HEK293 (cell line): ENCODE measurements around the gene NRL.

ENCODE experiments used
- CTCF ChIA-PET: fragments of 350-600 bp; formaldehyde crosslinking; extraction: SDS; loops from one replicate; lab custom pipeline; 2021; ENCODE audit warnings: antibody characterized with exemption; lab: Yijun Ruan, JAX
- POLR2A ChIA-PET: fragments of 300-600 bp; formaldehyde crosslinking; extraction: SDS; loops from one replicate; lab custom pipeline; 2020; ENCODE audit warnings: antibody characterized with exemption, inconsistent platforms; lab: Yijun Ruan, JAX
- H3K27ac ChIP-seq: fragments of 200-500 bp; sonication (Bioruptor generic); 2 replicates; pipeline ENCODE4 v1.5.1; 2014; ENCODE audit warnings: low read depth, low read length, control low read depth, inconsistent platforms; ENCODE audit errors: extremely low read depth
- H3K36me3 ChIP-seq, 2 experiments: fragments of 200-500 bp in 1 of 2; sonication (Bioruptor generic) in 1 of 2; 1 replicate in 1 of 2; 2 replicates in 1 of 2; pipeline ENCODE4 v1.5.1; 2014 to 2017; ENCODE audit warnings: inconsistent platforms in 2 of 2, low read length in 2 of 2; ENCODE audit not compliant: control insufficient read depth in 2 of 2, insufficient read depth in 1 of 2
- H3K4me1 ChIP-seq: fragments of 200-500 bp; sonication (Bioruptor generic); 2 replicates; pipeline ENCODE4 v1.5.1; 2014; ENCODE audit warnings: mild to moderate bottlenecking, low read length, inconsistent platforms; ENCODE audit not compliant: control insufficient read depth, insufficient read depth
- H3K4me3 ChIP-seq: 2 replicates; pipeline ENCODE4 v1.5.1; 2011; ENCODE audit warnings: low read depth, mild to moderate bottlenecking, control low read depth, low read length, moderate library complexity
- H3K9me3 ChIP-seq: fragments of 200-500 bp; sonication (Bioruptor generic); 2 replicates; pipeline ENCODE4 v1.5.1; 2014; ENCODE audit warnings: low read depth, low read length, inconsistent platforms; ENCODE audit not compliant: control insufficient read depth, insufficient read depth
- GLIS1 ChIP-seq: fragments of 450-650 bp; formaldehyde crosslinking; IDR thresholded peaks from 2 replicates; pipeline ENCODE4 v1.5.1; 2016; ENCODE audit warnings: missing biosample characterization, missing genetic modification characterization
- KLF10 ChIP-seq: fragments of 450-650 bp; IDR thresholded peaks from 2 replicates; pipeline ENCODE4 v1.5.1; 2018; ENCODE audit warnings: missing biosample characterization, mild to moderate bottlenecking, missing genetic modification characterization
- KLF16 ChIP-seq: fragments of 450-650 bp; formaldehyde crosslinking; IDR thresholded peaks from 2 replicates; pipeline ENCODE4 v1.5.1; 2017; ENCODE audit warnings: missing biosample characterization, missing genetic modification characterization
- KLF7 ChIP-seq: fragments of 450-650 bp; formaldehyde crosslinking; IDR thresholded peaks from 2 replicates; pipeline ENCODE4 v1.5.1; 2016; ENCODE audit warnings: missing biosample characterization, missing genetic modification characterization, borderline replicate concordance
- MYNN ChIP-seq: fragments of 450-650 bp; formaldehyde crosslinking; IDR thresholded peaks from 2 replicates; pipeline ENCODE4 v1.5.1; 2016; ENCODE audit warnings: missing biosample characterization, missing genetic modification characterization, borderline replicate concordance
- ZBTB6 ChIP-seq: fragments of 450-650 bp; formaldehyde crosslinking; IDR thresholded peaks from 2 replicates; pipeline ENCODE4 v1.5.1; 2017; ENCODE audit warnings: missing biosample characterization, missing genetic modification characterization
- ZIC2 ChIP-seq: fragments of 450-650 bp; formaldehyde crosslinking; IDR thresholded peaks from 2 replicates; pipeline ENCODE4 v1.5.1; 2016; ENCODE audit warnings: missing biosample characterization, missing genetic modification characterization
- ZNF121 ChIP-seq: fragments of 450-650 bp; formaldehyde crosslinking; IDR thresholded peaks from 2 replicates; pipeline ENCODE4 v1.5.1; 2016; ENCODE audit warnings: missing biosample characterization, missing genetic modification characterization
- ZNF175 ChIP-seq: fragments of 450-650 bp; formaldehyde crosslinking; IDR thresholded peaks from 2 replicates; pipeline ENCODE4 v1.5.1; 2016; ENCODE audit warnings: missing biosample characterization, missing genetic modification characterization
- ZNF248 ChIP-seq: fragments of 450-650 bp; formaldehyde crosslinking; IDR thresholded peaks from 2 replicates; pipeline ENCODE4 v1.5.1; 2017; ENCODE audit warnings: missing biosample characterization, missing genetic modification characterization
- ZNF335 ChIP-seq: fragments of 450-650 bp; formaldehyde crosslinking; conservative IDR thresholded peaks from 2 replicates; pipeline ENCODE4 v1.5.1; 2016; ENCODE audit warnings: missing biosample characterization, missing genetic modification characterization
- ZNF341 ChIP-seq: fragments of 450-650 bp; formaldehyde crosslinking; IDR thresholded peaks from 2 replicates; pipeline ENCODE4; 2016; ENCODE audit warnings: low read depth, missing biosample characterization, missing genetic modification characterization
- ZNF350 ChIP-seq: fragments of 450-650 bp; formaldehyde crosslinking; IDR thresholded peaks from 2 replicates; pipeline ENCODE4 v1.5.0; 2017; ENCODE audit warnings: missing biosample characterization, mild to moderate bottlenecking, missing genetic modification characterization
- ZNF426 ChIP-seq: fragments of 450-650 bp; formaldehyde crosslinking; IDR thresholded peaks from 2 replicates; pipeline ENCODE4 v1.5.1; 2017; ENCODE audit warnings: missing biosample characterization, missing genetic modification characterization, mild to moderate bottlenecking, inconsistent platforms, moderate library complexity
- ZNF521 ChIP-seq: fragments of 450-650 bp; formaldehyde crosslinking; IDR thresholded peaks from 2 replicates; pipeline ENCODE4 v1.5.1; 2017; ENCODE audit warnings: missing biosample characterization, mild to moderate bottlenecking, missing genetic modification characterization
- ZNF555 ChIP-seq: fragments of 450-650 bp; formaldehyde crosslinking; conservative IDR thresholded peaks from 2 replicates; pipeline ENCODE4 v1.5.1; 2017; ENCODE audit warnings: missing biosample characterization, mild to moderate bottlenecking, missing genetic modification characterization, inconsistent platforms
- ZNF596 ChIP-seq: fragments of 450-650 bp; IDR thresholded peaks from 2 replicates; pipeline ENCODE4 v1.5.0; 2018; ENCODE audit warnings: missing biosample characterization, mild to moderate bottlenecking, missing genetic modification characterization, moderate library complexity
- ZNF629 ChIP-seq: fragments of 450-650 bp; formaldehyde crosslinking; IDR thresholded peaks from 2 replicates; pipeline ENCODE4 v1.5.1; 2017; ENCODE audit warnings: missing biosample characterization, missing genetic modification characterization
- ZNF654 ChIP-seq: fragments of 450-650 bp; formaldehyde crosslinking; IDR thresholded peaks from 2 replicates; pipeline ENCODE4 v1.5.1; 2016; ENCODE audit warnings: low read depth, missing biosample characterization, missing genetic modification characterization
- ZNF677 ChIP-seq: fragments of 450-650 bp; IDR thresholded peaks from 2 replicates; pipeline ENCODE4 v1.5.0; 2018; ENCODE audit warnings: missing biosample characterization, mild to moderate bottlenecking, missing genetic modification characterization, moderate library complexity
- ZNF692 ChIP-seq: fragments of 450-650 bp; formaldehyde crosslinking; IDR thresholded peaks from 2 replicates; pipeline ENCODE4 v1.5.1; 2016; ENCODE audit warnings: missing biosample characterization, missing genetic modification characterization
- ZNF843 ChIP-seq: fragments of 450-650 bp; formaldehyde crosslinking; IDR thresholded peaks from 2 replicates; pipeline ENCODE4 v1.5.1; 2016; ENCODE audit warnings: missing biosample characterization, missing genetic modification characterization
- ZSCAN23 ChIP-seq: fragments of 450-650 bp; formaldehyde crosslinking; IDR thresholded peaks from 2 replicates; pipeline ENCODE4 v1.5.1; 2016; ENCODE audit warnings: missing biosample characterization, missing genetic modification characterization
- ZSCAN5A ChIP-seq: fragments of 450-650 bp; formaldehyde crosslinking; IDR thresholded peaks from 2 replicates; pipeline ENCODE4 v1.5.1; 2016; ENCODE audit warnings: missing biosample characterization, missing genetic modification characterization
- TF ChIP-seq, protein P1 (sequence below): fragments of 450-650 bp; formaldehyde crosslinking; IDR thresholded peaks from 2 replicates; pipeline ENCODE4 v1.5.1; 2016; ENCODE audit warnings: missing biosample characterization, missing genetic modification characterization
- TF ChIP-seq, protein P2 (sequence below): fragments of 450-650 bp; formaldehyde crosslinking; IDR thresholded peaks from 2 replicates; pipeline ENCODE4 v1.5.1; 2016; ENCODE audit warnings: missing biosample characterization, missing genetic modification characterization

Gene NRL

DNA sequence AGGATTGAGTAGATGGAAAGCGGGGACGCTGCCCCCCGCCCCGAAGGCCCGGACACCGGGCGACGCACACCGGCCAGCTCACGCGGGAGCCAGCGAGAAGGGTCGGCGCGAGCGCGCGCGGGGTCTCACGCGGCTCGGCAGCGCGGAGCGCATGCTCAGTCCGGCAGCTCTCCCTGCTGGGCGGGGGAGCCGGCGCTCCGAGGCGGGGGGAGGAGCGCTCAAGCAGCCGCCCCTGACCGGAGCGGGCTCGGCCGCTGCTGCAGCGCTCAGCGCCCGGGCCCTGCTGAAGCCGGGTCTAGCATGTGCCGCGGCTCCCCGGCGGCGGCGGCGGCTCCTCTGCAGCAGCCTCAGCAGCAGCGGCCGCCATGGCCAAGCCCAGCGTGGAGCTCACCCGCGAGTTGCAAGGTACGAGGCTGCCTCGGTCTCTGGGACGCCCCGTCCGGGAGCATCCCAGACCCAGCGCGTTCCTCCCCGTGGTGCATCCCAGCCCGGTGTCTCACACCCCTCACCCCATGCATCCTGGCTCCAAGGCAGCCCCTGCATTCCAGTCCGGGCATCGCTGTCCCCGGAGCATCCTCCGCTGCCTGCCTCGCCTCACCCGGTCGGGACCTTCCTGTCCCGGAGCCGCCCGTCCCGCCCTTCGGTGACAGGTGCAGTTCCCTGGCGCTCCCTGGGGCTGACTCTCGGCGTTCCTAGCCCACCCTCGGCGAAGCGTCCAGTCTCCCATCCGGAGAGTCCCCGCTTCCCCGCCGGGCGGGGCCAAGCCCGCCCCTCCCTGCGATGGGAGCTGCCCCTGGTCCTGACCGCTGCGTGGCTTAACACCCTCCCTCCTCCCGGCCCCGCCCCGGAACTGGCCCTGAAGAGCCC, 62.7 kb downstream of the NRL start, which contains the start of gene CARMIL3 (continued):
- TF ChIP-seq, protein P1, sequence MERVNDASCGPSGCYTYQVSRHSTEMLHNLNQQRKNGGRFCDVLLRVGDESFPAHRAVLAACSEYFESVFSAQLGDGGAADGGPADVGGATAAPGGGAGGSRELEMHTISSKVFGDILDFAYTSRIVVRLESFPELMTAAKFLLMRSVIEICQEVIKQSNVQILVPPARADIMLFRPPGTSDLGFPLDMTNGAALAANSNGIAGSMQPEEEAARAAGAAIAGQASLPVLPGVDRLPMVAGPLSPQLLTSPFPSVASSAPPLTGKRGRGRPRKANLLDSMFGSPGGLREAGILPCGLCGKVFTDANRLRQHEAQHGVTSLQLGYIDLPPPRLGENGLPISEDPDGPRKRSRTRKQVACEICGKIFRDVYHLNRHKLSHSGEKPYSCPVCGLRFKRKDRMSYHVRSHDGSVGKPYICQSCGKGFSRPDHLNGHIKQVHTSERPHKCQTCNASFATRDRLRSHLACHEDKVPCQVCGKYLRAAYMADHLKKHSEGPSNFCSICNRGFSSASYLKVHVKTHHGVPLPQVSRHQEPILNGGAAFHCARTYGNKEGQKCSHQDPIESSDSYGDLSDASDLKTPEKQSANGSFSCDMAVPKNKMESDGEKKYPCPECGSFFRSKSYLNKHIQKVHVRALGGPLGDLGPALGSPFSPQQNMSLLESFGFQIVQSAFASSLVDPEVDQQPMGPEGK (tag by site-specific recombination) = peak; percentile 86
- no peak for TF ChIP-seq ZNF596 (tag by site-specific recombination)
- TF ChIP-seq ZNF350 = no peak
- no peak for TF ChIP-seq ZNF843 (tag by site-specific recombination)
- no peak; the same call in 1 of the 2 replicates for TF ChIP-seq GLIS1 (tag by site-specific recombination)
- peak; percentile 53; the same call in 1 of the 2 replicates for TF ChIP-seq KLF7
- TF ChIP-seq ZNF341 (tag by site-specific recombination) = peak; percentile 34; the same call in 1 of the 2 replicates
- TF ChIP-seq MYNN (tag by site-specific recombination) = no peak
- no peak for TF ChIP-seq ZNF121 (tag by site-specific recombination)

- Histone ChIP-seq H3K4me3 (peak overlapping the region; percentile 52), H3K9me3 (no peaks in the 10 kb centered on the region), H3K36me3 (no peaks in the 10 kb centered on the region), H3K27ac (no peak overlapping the region; the same call in 1 of the 2 replicates), H3K4me1 (no peaks in the 10 kb centered on the region)
- ChIA-PET POLR2A (interaction anchor here (0.5 to 1.7 kb wide), 3 partner anchors 43 to 191 kb away, joined by 3 to 12 read pairs (median 4); partner anchors contain the start of genes PCK2 and TINF2), CTCF (interaction anchor here (3.2 kb wide), 1 partner anchor 57 kb away, joined by 12 read pairs; no protein-coding TSS in a partner anchor)
- 0 out of 2 replicates have a peak, but pooled peaks have one; percentile 24 for TF ChIP-seq ZNF692
- TF ChIP-seq ZNF335 (tag by site-specific recombination) = peak; percentile 93
- TF ChIP-seq, protein P1 (tag by site-specific recombination) = no peak
- TF ChIP-seq ZNF677 (tag by site-specific recombination) = no peak
- TF ChIP-seq ZNF629 = no peak
- TF ChIP-seq ZNF248 (tag by site-specific recombination) = no peak
- TF ChIP-seq ZNF555 = no peak
- no peak for TF ChIP-seq ZNF521 (tag by site-specific recombination)
- TF ChIP-seq, protein P2, sequence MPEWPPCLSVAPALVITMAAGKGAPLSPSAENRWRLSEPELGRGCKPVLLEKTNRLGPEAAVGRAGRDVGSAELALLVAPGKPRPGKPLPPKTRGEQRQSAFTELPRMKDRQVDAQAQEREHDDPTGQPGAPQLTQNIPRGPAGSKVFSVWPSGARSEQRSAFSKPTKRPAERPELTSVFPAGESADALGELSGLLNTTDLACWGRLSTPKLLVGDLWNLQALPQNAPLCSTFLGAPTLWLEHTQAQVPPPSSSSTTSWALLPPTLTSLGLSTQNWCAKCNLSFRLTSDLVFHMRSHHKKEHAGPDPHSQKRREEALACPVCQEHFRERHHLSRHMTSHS = no peak
- no peak for TF ChIP-seq ZNF654 (tag by site-specific recombination)
- TF ChIP-seq ZNF350 = no peak
- no peak for TF ChIP-seq ZIC2 (tag by site-specific recombination)
- no peak for TF ChIP-seq ZSCAN5A (tag by site-specific recombination)
- TF ChIP-seq KLF10 = no peak
- no peak for TF ChIP-seq ZBTB6
- no peak for TF ChIP-seq ZSCAN23 (tag by site-specific recombination)
- TF ChIP-seq ZNF175 (tag by site-specific recombination) = no peak
- no peak for TF ChIP-seq ZNF426 (tag by site-specific recombination)
- TF ChIP-seq KLF16 (tag by site-specific recombination) = no peak
These were observed 63.5 kb downstream of the NRL start for GRCh38 chr14:24051176-24051788.
